Measurements from ENCODE around the gene PAM16. TPM values are rescaled to one million over a fixed set of nuclear protein-coding genes. Genes with fewer than 3 reads are reported as not detected.

The PAM16 gene
- total and polyA plus RNA-seq, 9 of the 15 experiments (the other 6 are each of a cell fraction or from before 2014, with no cell fraction given): 38.7 to 273 (median 79.3) TPM

- TF ChIP-seq TRIM25 (IDR thresholded peaks at IDR 0.05; ENCODE audit: borderline replicate concordance): no peak
- no peak for TF ChIP-seq TAF9B (IDR thresholded peaks at IDR 0.05; ENCODE audit: partially characterized antibody)
- no peak for TF ChIP-seq FOXO4 (CRISPR knock-in tag; IDR thresholded peaks at IDR 0.05)
- peak; percentile 76 for TF ChIP-seq SAP30 (IDR thresholded peaks at IDR 0.05; ENCODE audit: borderline replicate concordance, insufficient read depth, low read depth, low read length, poor library complexity, severe bottlenecking)
- no peak for TF ChIP-seq FOXA1 (IDR thresholded peaks at IDR 0.05; ENCODE audit: borderline replicate concordance)
- TF ChIP-seq ZNF639 (CRISPR knock-in tag; conservative IDR thresholded peaks at IDR 0.05 in 1 of 2, IDR thresholded peaks at IDR 0.05 in 1 of 2): no peak
- TF ChIP-seq ZKSCAN3 (CRISPR knock-in tag; IDR thresholded peaks at IDR 0.05): no peak
- TF ChIP-seq YBX1 (IDR thresholded peaks at IDR 0.05): no peak
- no peak for TF ChIP-seq TBL1XR1 (IDR thresholded peaks at IDR 0.05; ENCODE audit: low read length in 2 of 2)
- no peak for TF ChIP-seq KAT8 (IDR thresholded peaks at IDR 0.05; ENCODE audit: low read depth)
- no peak for TF ChIP-seq PHB2 (IDR thresholded peaks at IDR 0.05; ENCODE audit: low read depth)
- TF ChIP-seq NR2C2 (CRISPR knock-in tag; IDR thresholded peaks at IDR 0.05): peak; percentile 94
- peak; percentile 99 for TF ChIP-seq NR2C2 (tag; IDR thresholded peaks at IDR 0.05)
- TF ChIP-seq SIN3A (IDR thresholded peaks at IDR 0.05; ENCODE audit: borderline replicate concordance in 2 of 2, control insufficient read depth in 1 of 2, low read depth in 2 of 2, low read length in 2 of 2): peak in 1 of 2 experiments; percentile 67; a peak in 1 of 4 replicates
- TF ChIP-seq E4F1 (CRISPR knock-in tag; IDR thresholded peaks at IDR 0.05; ENCODE audit: borderline replicate concordance): no peak; the same call in 1 of the 2 replicates
- TF ChIP-seq ELF1 (tag; IDR thresholded peaks at IDR 0.05): peak; percentile 79
- peak; percentile 5; the same call in 1 of the 2 replicates for TF ChIP-seq BHLHE40 (IDR thresholded peaks at IDR 0.05; ENCODE audit: low read length)
- no peak for TF ChIP-seq CAMTA2 (CRISPR knock-in tag; conservative IDR thresholded peaks at IDR 0.05)
- TF ChIP-seq ESRRB (CRISPR knock-in tag; IDR thresholded peaks at IDR 0.05; ENCODE audit: borderline replicate concordance): no peak
- no peak for TF ChIP-seq JUNB (CRISPR knock-in tag; conservative IDR thresholded peaks at IDR 0.05)
Observed at GRCh38 chr16:4350787-4351659, at the start of gene PAM16 (continued).

All from K562 (cell line).